Prostate gland (tissue), 2 donors: ENCODE measurements around the gene CACNA2D4. TPM values are rescaled to one million over a fixed set of nuclear protein-coding genes. Genes with fewer than 3 reads are reported as not detected.

Experiments
- DNase-seq: peaks from one replicate; pipeline ENCODE4 v3.0.0-alpha.2; 2019; ENCODE audit warnings: low spot score
- H3K27ac ChIP-seq, 2 donors: fragments of 200-600 bp; sonication (generic); 2 replicates each; pipeline ENCODE4 v1.5.1; 2017 to 2019
- H3K27me3 ChIP-seq: fragments of 200-600 bp; sonication (generic); replicated peaks from 2 replicates; pipeline ENCODE4 v1.5.1; 2019; ENCODE audit not compliant: insufficient read depth
- H3K36me3 ChIP-seq, 2 donors: fragments of 200-600 bp; sonication (generic); 1 replicate in 1 of 2; 2 replicates in 1 of 2; pipeline versions ENCODE4 v1.5.1 to v1.8.1; 2017 to 2019
- H3K4me1 ChIP-seq: fragments of 200-600 bp; sonication (generic); replicated peaks from 2 replicates; pipeline ENCODE4 v1.5.1; 2019
- H3K4me3 ChIP-seq, 2 donors: fragments of 200-600 bp; sonication (generic); 2 replicates each; pipeline ENCODE4 v1.5.1; 2017 to 2019
- H3K9me3 ChIP-seq: fragments of 200-600 bp; sonication (generic); 2 replicates; pipeline ENCODE4 v1.5.1; 2017
- CTCF ChIP-seq, 4 experiments: fragments of 200-600 bp in 2 of 4; fragments of 450-650 bp in 2 of 4; sonication (generic) in 2 of 4; IDR thresholded peaks; 1 replicate in 3 of 4; 2 replicates in 1 of 4; pipeline ENCODE4 v1.5.1; 2016 to 2019; ENCODE audit warnings: antibody characterized with exemption in 4 of 4, mild to moderate bottlenecking in 2 of 4, moderate library complexity in 2 of 4
- POLR2A ChIP-seq: fragments of 450-650 bp; IDR thresholded peaks from one replicate; pipeline ENCODE4 v1.6.1; 2016; ENCODE audit warnings: antibody characterized with exemption, mild to moderate bottlenecking
- POLR2AphosphoS5 ChIP-seq: sonication (generic); formaldehyde crosslinking; IDR thresholded peaks from one replicate; pipeline ENCODE4 v1.6.1; 2017; ENCODE audit warnings: antibody characterized with exemption
- WGBS: methylation state at CpG from one replicate; pipeline ENCODE4 v1.1.5; 2018; 5-methylcytosine and 5-hydroxymethylcytosine counted together
- intact Hi-C: fragments of 100-400 bp; cut with DNase I; formaldehyde crosslinking; loops from one replicate; pipeline ENCODE4 v1.14.2; 2022
- total RNA-seq, 2 donors: library from RNA; depleted of rRNA; stranded (reverse); fragments of >200 nt; gene quantifications; one replicate each; pipeline ENCODE4 v1.1.0, GENCODE V29; 2016

The CACNA2D4 gene
- total RNA-seq, 2 donors from 2014 or later, result 1.4 to 9.4 TPM

- no peak for DNase-seq
- H3K4me1 ChIP-seq, result no peaks in the 10 kb centered on the region
- TF ChIP-seq POLR2A (no peak), POLR2AphosphoS5 (no peak), CTCF (IDR thresholded peaks at IDR 0.05) (no peak)
- H3K27me3 ChIP-seq, result no peaks in the 10 kb centered on the region
- H3K27ac ChIP-seq, result no peak overlapping the region
- WGBS, result 91% methylated on average over 11 of the region's 11 CpGs
- no peak overlapping the region for H3K4me3 ChIP-seq
- no peaks in the 10 kb centered on the region for H3K36me3 ChIP-seq
- intact Hi-C loops, result no loop called here
- no peaks in the 10 kb centered on the region for H3K9me3 ChIP-seq
Measured at GRCh38 chr12:1927051-1927680, 8.7 kb upstream of the CACNA2D4 start.

GRCh38 chr12:1926251-1926657 is 7.8 kb upstream of the CACNA2D4 start:
- Histone ChIP-seq H3K4me1 (no peaks in the 10 kb centered on the region), H3K27me3 (no peaks in the 10 kb centered on the region), H3K4me3 (no peak overlapping the region), H3K9me3 (no peaks in the 10 kb centered on the region), H3K36me3 (no peaks in the 10 kb centered on the region), H3K27ac (no peak overlapping the region)
- intact Hi-C loops, result no loop called here
- TF ChIP-seq POLR2AphosphoS5, result no peak
- TF ChIP-seq POLR2A, result no peak
- TF ChIP-seq CTCF (IDR thresholded peaks at IDR 0.05), result no peak
- DNase-seq, result no peak
- WGBS, result 78% methylated on average over 7 of the region's 7 CpGs

- 92% methylated on average over 3 of the region's 3 CpGs for WGBS
- no peaks in the 10 kb centered on the region for H3K27me3 ChIP-seq
- TF ChIP-seq CTCF (IDR thresholded peaks at IDR 0.05), result no peak
- TF ChIP-seq POLR2AphosphoS5, result no peak
- TF ChIP-seq POLR2A, result no peak
- no peaks in the 10 kb centered on the region for H3K4me1 ChIP-seq
- H3K36me3 ChIP-seq, result no peaks in the 10 kb centered on the region
- intact Hi-C loops, result no loop called here
- H3K4me3 ChIP-seq, result no peak overlapping the region
- no peaks in the 10 kb centered on the region for H3K9me3 ChIP-seq
- no peak for DNase-seq
- H3K27ac ChIP-seq, result no peak overlapping the region
Measured at GRCh38 chr12:1925684-1926006, 7.2 kb upstream of the CACNA2D4 start.

- 75% methylated on average over 7 of the region's 7 CpGs for WGBS
- TF ChIP-seq POLR2AphosphoS5 (no peak), CTCF (IDR thresholded peaks at IDR 0.05) (no peak)
- H3K27ac ChIP-seq, result no peak overlapping the region
- H3K4me1 ChIP-seq, result no peaks in the 10 kb centered on the region
- H3K4me3 ChIP-seq, result no peak overlapping the region
- no peaks in the 10 kb centered on the region for H3K9me3 ChIP-seq
- DNase-seq, result peak; percentile 3
- H3K36me3 ChIP-seq, result no peaks in the 10 kb centered on the region
- intact Hi-C loops, result no loop called here
- H3K27me3 ChIP-seq, result no peaks in the 10 kb centered on the region
Measured at GRCh38 chr12:1924996-1925683, 6.7 kb upstream of the CACNA2D4 start.

- 91% methylated on average over 12 of the region's 12 CpGs for WGBS
- no peaks in the 10 kb centered on the region for H3K4me1 ChIP-seq
- DNase-seq, result no peak
- intact Hi-C loops, result no loop called here
- no peaks in the 10 kb centered on the region for H3K36me3 ChIP-seq
- H3K27me3 ChIP-seq, result no peaks in the 10 kb centered on the region
- H3K9me3 ChIP-seq, result no peaks in the 10 kb centered on the region
- H3K27ac ChIP-seq, result no peak overlapping the region
- no peak for TF ChIP-seq POLR2A
- no peak for TF ChIP-seq CTCF (IDR thresholded peaks at IDR 0.05)
- no peak for TF ChIP-seq POLR2AphosphoS5
- no peak overlapping the region for H3K4me3 ChIP-seq
Measured at GRCh38 chr12:1922985-1923384, 4.5 kb upstream of the CACNA2D4 start.
